HepG2 (cell line): ENCODE results near the gene EMC9. TPM values are rescaled to one million over a fixed set of nuclear protein-coding genes. Genes with fewer than 3 reads are reported as not detected.
A peak's percentile ranks its signal among the peaks of the same experiment; 100 is the strongest.

Experiments
- ATAC-seq: fragments of 200-7000 bp; cut with Tn5 transposase; 3 replicates; pipeline ENCODE4 v1.9.1; 2020; ENCODE audit warnings: mild to moderate bottlenecking, moderate library complexity
- BruUV-seq: library from RNA; stranded (reverse); fragments of 400-500 nt; replicated peaks from 2 replicates; lab custom pipeline; 2021; lab: Mats Ljungman, UMichigan
- CTCF ChIA-PET: fragments of 300-600 bp; formaldehyde crosslinking; extraction: SDS; loops from one replicate; lab custom pipeline; 2021; ENCODE audit warnings: low total read pairs, inconsistent platforms, low intra/inter-chr PET ratio; lab: Yijun Ruan, JAX
- POLR2A ChIA-PET: fragments of 350-600 bp; sonication (Branson Sonifier 250); formaldehyde crosslinking; loops from one replicate; lab custom pipeline; 2020; ENCODE audit warnings: antibody characterized with exemption, inconsistent platforms; lab: Yijun Ruan, JAX
- DNase-seq: peaks from one replicate; pipeline ENCODE4 v3.0.0-alpha.2; 2015; ENCODE audit warnings: low spot score
- FAIRE-seq: peaks from 3 replicates; lab custom pipeline; 2011; peaks lifted over from hg19 to GRCh38; lab: Jason Lieb, UNC
- H2AFZ ChIP-seq: one replicate; pipeline ENCODE4 v1.6.1; 2011; ENCODE audit warnings: low read length, inconsistent platforms
- H3K27ac ChIP-seq: fragments of 300-600 bp; 3 replicates; pipeline ENCODE4 v1.8.0; 2011; ENCODE audit warnings: mixed run types, mild to moderate bottlenecking, mixed read lengths, low read length, inconsistent platforms; ENCODE audit not compliant: insufficient read depth; ENCODE audit errors: extremely low read length
- H3K27me3 ChIP-seq, 2 experiments: fragments of 200-600 bp in 1 of 2; 2 replicates in 1 of 2; 3 replicates in 1 of 2; pipeline versions ENCODE4 v1.6.0 to v1.8.0; 2011; ENCODE audit warnings: low read length in 2 of 2, mild to moderate bottlenecking in 2 of 2, moderate library complexity in 2 of 2, inconsistent platforms in 1 of 2; ENCODE audit not compliant: insufficient read depth in 2 of 2, control insufficient read depth in 1 of 2
- H3K36me3 ChIP-seq, 2 experiments: fragments of 200-600 bp in 1 of 2; replicated peaks in 1 of 2; 2 replicates in 1 of 2; 3 replicates in 1 of 2; pipeline versions ENCODE4 v1.5.1 to v1.8.0; 2011; ENCODE audit warnings: low read length in 2 of 2, inconsistent platforms in 1 of 2; ENCODE audit not compliant: insufficient read depth in 2 of 2, control insufficient read depth in 1 of 2
- H3K4me1 ChIP-seq: 2 replicates; pipeline ENCODE4 v1.5.1; 2012; ENCODE audit warnings: low read length, inconsistent platforms; ENCODE audit not compliant: insufficient read depth
- H3K4me2 ChIP-seq: 2 replicates; pipeline ENCODE4 v1.6.0; 2011; ENCODE audit warnings: low read depth, low read length, inconsistent platforms
- H3K4me3 ChIP-seq, 3 experiments: fragments of 200-600 bp in 1 of 3; sonication (generic), shearing (Covaris generic) in 1 of 3; replicated peaks in 1 of 3; 2 replicates each; pipeline ENCODE4 v1.5.1; 2011 to 2016; ENCODE audit warnings: low read length in 3 of 3, inconsistent platforms in 2 of 3, low read depth in 2 of 3, mild to moderate bottlenecking in 2 of 3, control low read depth in 1 of 3, mixed read lengths in 1 of 3; ENCODE audit not compliant: insufficient read depth in 1 of 3
- H3K79me2 ChIP-seq: one replicate; pipeline ENCODE4 v1.6.1; 2011; ENCODE audit warnings: low read length, inconsistent platforms; ENCODE audit not compliant: insufficient read depth
- H3K9ac ChIP-seq: 2 replicates; pipeline ENCODE4 v1.6.0; 2011; ENCODE audit warnings: mild to moderate bottlenecking, low read depth, low read length, inconsistent platforms; ENCODE audit not compliant: insufficient read depth
- H3K9me3 ChIP-seq: 2 replicates; pipeline ENCODE4 v1.5.1; 2012; ENCODE audit warnings: mild to moderate bottlenecking, low read length
- H4K20me1 ChIP-seq: 2 replicates; pipeline ENCODE4 v1.6.0; 2011; ENCODE audit warnings: inconsistent platforms, mild to moderate bottlenecking, low read length, moderate library complexity; ENCODE audit not compliant: insufficient read depth
- CAMTA2 ChIP-seq: sonication (generic); formaldehyde crosslinking; IDR thresholded peaks from 2 replicates; pipeline ENCODE4 v1.4.0; 2020; ENCODE audit warnings: mild to moderate bottlenecking, missing genetic modification reagents, borderline replicate concordance
- HES4 ChIP-seq: sonication (generic); formaldehyde crosslinking; IDR thresholded peaks from 2 replicates; pipeline ENCODE4 v1.9.0; 2021; ENCODE audit warnings: mild to moderate bottlenecking, missing genetic modification reagents, borderline replicate concordance
- KDM3A ChIP-seq: IDR thresholded peaks from 2 replicates; pipeline ENCODE4 v1.6.1; 2018; ENCODE audit warnings: low read depth, missing compliant biosample characterization
- NFYC ChIP-seq: IDR thresholded peaks from 2 replicates; pipeline ENCODE4 v1.6.1; 2016; ENCODE audit warnings: missing genetic modification reagents, missing compliant biosample characterization
- NR1H2 ChIP-seq: sonication (generic); formaldehyde crosslinking; IDR thresholded peaks from 2 replicates; pipeline ENCODE4 v1.8.1; 2022; ENCODE audit warnings: low read depth, missing genetic modification reagents, borderline replicate concordance
- SP2 ChIP-seq: sonication (generic); formaldehyde crosslinking; IDR thresholded peaks from 2 replicates; pipeline ENCODE4 v1.5.1; 2020; ENCODE audit warnings: mild to moderate bottlenecking, missing genetic modification reagents
- TFDP1 ChIP-seq: IDR thresholded peaks from 2 replicates; pipeline ENCODE4 v1.6.1; 2016; ENCODE audit warnings: missing compliant biosample characterization, missing genetic modification reagents, borderline replicate concordance
- ZBTB1 ChIP-seq: sonication (generic); formaldehyde crosslinking; IDR thresholded peaks from 2 replicates; pipeline ENCODE4 v1.4.0; 2020; ENCODE audit warnings: missing genetic modification reagents, borderline replicate concordance
- ZNF570 ChIP-seq: sonication (generic); formaldehyde crosslinking; IDR thresholded peaks from 2 replicates; pipeline ENCODE4 v1.4.0; 2020; ENCODE audit warnings: mild to moderate bottlenecking, missing genetic modification reagents, borderline replicate concordance
- WGBS: methylation state at CpG from one replicate; pipeline ENCODE4 v1.1.6; 2017; ENCODE audit warnings: low lambda C conversion rate; 5-methylcytosine and 5-hydroxymethylcytosine counted together
- in situ Hi-C: cut with HindIII; loops from 2 replicates; pipeline ENCODE4 v1.10.0; 2017; ENCODE audit warnings: low pct_unique_long_range_greater_than_20kb; ENCODE audit not compliant: extremely low pct_ligation_motif_present
- intact Hi-C: fragments of 100-400 bp; cut with micrococcal nuclease; formaldehyde crosslinking; loops from one replicate; pipeline ENCODE4 v1.10.0; 2022; ENCODE audit not compliant: unreplicated experiment
- polyA plus RNA-seq, 8 experiments: library from polyadenylated mRNA; depleted of rRNA in 3 of 8; stranded (reverse) in 7 of 8; unstranded in 1 of 8; fragments of >200 nt; fragmentation: Illumina TruSeq in 4 of 8; extraction: Trizol in 4 of 8; gene quantifications; 2 replicates each; pipeline versions ENCODE4 v1.2.1 to v1.2.3, GENCODE V29; 2011 to 2016; ENCODE audit warnings: low read depth in 4 of 8, missing spikeins in 1 of 8, mixed read lengths in 1 of 8; ENCODE audit not compliant: insufficient read depth in 1 of 8
- total RNA-seq, 5 experiments: library from RNA; depleted of rRNA; stranded (reverse); fragments of >200 nt; fragmentation: Illumina TruSeq; extraction: Trizol; gene quantifications; 2 replicates each; pipeline ENCODE4 v1.2.3, GENCODE V29; 2016; ENCODE audit warnings: low read depth in 1 of 5
- TF ChIP-seq, protein P1 (sequence below): sonication (generic); formaldehyde crosslinking; IDR thresholded peaks from 2 replicates; pipeline ENCODE4 v1.8.1; 2022; ENCODE audit warnings: low read depth, mild to moderate bottlenecking, missing genetic modification reagents
- TF ChIP-seq, protein P2 (sequence below): sonication (generic); formaldehyde crosslinking; IDR thresholded peaks from 2 replicates; pipeline ENCODE4 v1.8.0; 2022; ENCODE audit warnings: missing genetic modification reagents, mild to moderate bottlenecking, borderline replicate concordance
- TF ChIP-seq, protein P3 (sequence below): sonication (generic); formaldehyde crosslinking; conservative IDR thresholded peaks from 2 replicates; pipeline ENCODE4 v1.8.1; 2023; ENCODE audit warnings: missing genetic modification reagents

EMC9 gene
- total and polyA plus RNA-seq, 2 of the 13 experiments (the other 11 are each of a cell fraction or from before 2014, with no cell fraction given), result 60.5 to 78.7 TPM

- peak; percentile 91; the same call in 1 of the 2 replicates for TF ChIP-seq TFDP1
- TF ChIP-seq, protein P1, sequence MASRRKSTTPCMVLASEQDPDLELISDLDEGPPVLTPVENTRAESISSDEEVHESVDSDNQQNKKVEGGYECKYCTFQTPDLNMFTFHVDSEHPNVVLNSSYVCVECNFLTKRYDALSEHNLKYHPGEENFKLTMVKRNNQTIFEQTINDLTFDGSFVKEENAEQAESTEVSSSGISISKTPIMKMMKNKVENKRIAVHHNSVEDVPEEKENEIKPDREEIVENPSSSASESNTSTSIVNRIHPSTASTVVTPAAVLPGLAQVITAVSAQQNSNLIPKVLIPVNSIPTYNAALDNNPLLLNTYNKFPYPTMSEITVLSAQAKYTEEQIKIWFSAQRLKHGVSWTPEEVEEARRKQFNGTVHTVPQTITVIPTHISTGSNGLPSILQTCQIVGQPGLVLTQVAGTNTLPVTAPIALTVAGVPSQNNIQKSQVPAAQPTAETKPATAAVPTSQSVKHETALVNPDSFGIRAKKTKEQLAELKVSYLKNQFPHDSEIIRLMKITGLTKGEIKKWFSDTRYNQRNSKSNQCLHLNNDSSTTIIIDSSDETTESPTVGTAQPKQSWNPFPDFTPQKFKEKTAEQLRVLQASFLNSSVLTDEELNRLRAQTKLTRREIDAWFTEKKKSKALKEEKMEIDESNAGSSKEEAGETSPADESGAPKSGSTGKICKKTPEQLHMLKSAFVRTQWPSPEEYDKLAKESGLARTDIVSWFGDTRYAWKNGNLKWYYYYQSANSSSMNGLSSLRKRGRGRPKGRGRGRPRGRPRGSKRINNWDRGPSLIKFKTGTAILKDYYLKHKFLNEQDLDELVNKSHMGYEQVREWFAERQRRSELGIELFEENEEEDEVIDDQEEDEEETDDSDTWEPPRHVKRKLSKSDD (CRISPR knock-in tag), result peak; percentile 99
These were observed 26.6 kb downstream of the EMC9 start, which contains the start of the genes DCAF11 and NRL (continued) for GRCh38 chr14:24114532-24115421.

DNA sequence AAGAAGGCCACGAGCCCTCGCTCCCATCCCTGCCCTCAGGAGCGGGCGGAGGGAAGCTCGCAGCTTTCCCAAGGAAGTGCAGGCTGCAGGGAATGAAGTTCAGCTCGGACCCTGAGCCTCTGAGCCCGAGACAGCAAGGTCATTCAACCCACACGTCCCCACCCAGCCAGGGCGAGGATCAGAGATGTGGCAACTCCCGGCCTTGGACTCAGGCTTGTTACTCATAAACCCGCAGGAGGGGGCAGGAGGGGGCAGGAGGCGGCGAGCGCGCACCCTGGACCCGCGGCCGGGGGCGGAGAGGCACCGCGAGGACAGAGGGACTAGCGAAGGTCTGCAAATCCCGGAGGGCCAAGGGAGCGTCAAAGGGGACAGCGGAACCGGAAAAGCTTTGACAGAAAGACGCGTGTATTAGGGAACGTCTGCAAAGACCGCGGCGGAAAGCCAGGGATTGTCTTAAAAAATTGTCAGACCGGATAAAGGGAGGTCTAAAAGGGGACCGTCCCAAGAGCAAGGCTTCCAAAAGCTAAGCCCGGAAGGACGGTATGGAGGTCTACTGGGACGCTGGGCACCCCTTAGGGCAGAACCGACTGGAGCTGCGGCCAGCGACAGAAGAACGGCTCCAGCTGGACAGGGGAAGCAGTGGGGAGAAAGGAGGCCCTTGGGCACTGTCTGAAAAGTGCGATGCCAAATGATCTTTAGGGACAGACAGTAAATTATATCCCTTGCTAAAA is 27.4 kb downstream of the EMC9 start:
- in situ Hi-C loops, result loop anchor here (25.0 kb wide), 1 partner anchor 1527 kb away; the partner anchor contains the start of genes ABHD4 and DAD1
- TF ChIP-seq HES4 (CRISPR knock-in tag) (peak; percentile 28), NFYC (peak; percentile 74), SP2 (CRISPR knock-in tag) (peak; percentile 63), ZBTB1 (CRISPR knock-in tag) (peak; percentile 82; the same call in 1 of the 2 replicates), ZNF570 (peak; percentile 96; the same call in 1 of the 2 replicates), KDM3A (peak; percentile 100), NR1H2 (CRISPR knock-in tag) (peak; percentile 98; the same call in 1 of the 2 replicates), CAMTA2 (no peak)
- TF ChIP-seq, protein P2, sequence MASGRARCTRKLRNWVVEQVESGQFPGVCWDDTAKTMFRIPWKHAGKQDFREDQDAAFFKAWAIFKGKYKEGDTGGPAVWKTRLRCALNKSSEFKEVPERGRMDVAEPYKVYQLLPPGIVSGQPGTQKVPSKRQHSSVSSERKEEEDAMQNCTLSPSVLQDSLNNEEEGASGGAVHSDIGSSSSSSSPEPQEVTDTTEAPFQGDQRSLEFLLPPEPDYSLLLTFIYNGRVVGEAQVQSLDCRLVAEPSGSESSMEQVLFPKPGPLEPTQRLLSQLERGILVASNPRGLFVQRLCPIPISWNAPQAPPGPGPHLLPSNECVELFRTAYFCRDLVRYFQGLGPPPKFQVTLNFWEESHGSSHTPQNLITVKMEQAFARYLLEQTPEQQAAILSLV (CRISPR knock-in tag), result peak; percentile 99
- TF ChIP-seq, protein P3, sequence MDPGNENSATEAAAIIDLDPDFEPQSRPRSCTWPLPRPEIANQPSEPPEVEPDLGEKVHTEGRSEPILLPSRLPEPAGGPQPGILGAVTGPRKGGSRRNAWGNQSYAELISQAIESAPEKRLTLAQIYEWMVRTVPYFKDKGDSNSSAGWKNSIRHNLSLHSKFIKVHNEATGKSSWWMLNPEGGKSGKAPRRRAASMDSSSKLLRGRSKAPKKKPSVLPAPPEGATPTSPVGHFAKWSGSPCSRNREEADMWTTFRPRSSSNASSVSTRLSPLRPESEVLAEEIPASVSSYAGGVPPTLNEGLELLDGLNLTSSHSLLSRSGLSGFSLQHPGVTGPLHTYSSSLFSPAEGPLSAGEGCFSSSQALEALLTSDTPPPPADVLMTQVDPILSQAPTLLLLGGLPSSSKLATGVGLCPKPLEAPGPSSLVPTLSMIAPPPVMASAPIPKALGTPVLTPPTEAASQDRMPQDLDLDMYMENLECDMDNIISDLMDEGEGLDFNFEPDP (CRISPR knock-in tag), result no peak

More for the DNA sequence above, 27.4 kb downstream of the EMC9 start:
- BruUV-seq, result TSS peak; percentile 50
- peaks cover 33% of the 10 kb centered on the region for H3K79me2 ChIP-seq
- H3K4me3 ChIP-seq, result peak overlapping the region; percentile 66 to 96 (median 85)
- CTCF ChIA-PET, result interaction anchor here (1.0 to 1.6 kb wide), 3 partner anchors 20 to 47 kb away, joined by 3 read pairs; partner anchors contain the start of genes IRF9, PCK2 and PSME1
- peak overlapping the region; percentile 100 for H3K4me2 ChIP-seq
- peak; percentile 100 for DNase-seq
- H4K20me1 ChIP-seq, result no peaks in the 10 kb centered on the region
- WGBS, result under 1% methylated on average over 42 of the region's 42 CpGs
- peak overlapping the region; percentile 99 for H3K9ac ChIP-seq
- H3K27me3 ChIP-seq, result no peaks in the 10 kb centered on the region; a peak in 1 of 5 replicates
- no peaks in the 10 kb centered on the region for H3K9me3 ChIP-seq
- intact Hi-C loops, result loop anchor here (1.0 to 10.0 kb wide), 7 partner anchors 11 to 1019 kb away; partner anchors contain the start of genes ACIN1, BCL2L2, C14orf119 and IPO4
- POLR2A ChIA-PET, result interaction anchor here (0.7 to 15.5 kb wide), 77 partner anchors 11 to 1348 kb away, joined by 3 to 977 read pairs (median 7); partner anchors contain the start of genes ACIN1, AP1G2, BCL2L2 and C14orf119
- no peak overlapping the region for H2AFZ ChIP-seq
- FAIRE-seq, result peak; percentile 93
- H3K36me3 ChIP-seq, result peaks cover 24 to 29% of the 10 kb centered on the region in 2 experiments
- H3K4me1 ChIP-seq, result peaks cover 57% of the 10 kb centered on the region
- peak; percentile 82 for ATAC-seq
- H3K27ac ChIP-seq, result peak overlapping the region; percentile 98
